ENCODE measurements around the gene ZDHHC11. TPM values are rescaled to one million over a fixed set of nuclear protein-coding genes. Genes with fewer than 3 reads are reported as not detected.

Gene ZDHHC11
- total RNA-seq, 5 donors from 2014 or later (not counting 1 experiment from before 2014, with no cell fraction given) = 6.5 to 38.0 (median 11.6) TPM

DNA sequence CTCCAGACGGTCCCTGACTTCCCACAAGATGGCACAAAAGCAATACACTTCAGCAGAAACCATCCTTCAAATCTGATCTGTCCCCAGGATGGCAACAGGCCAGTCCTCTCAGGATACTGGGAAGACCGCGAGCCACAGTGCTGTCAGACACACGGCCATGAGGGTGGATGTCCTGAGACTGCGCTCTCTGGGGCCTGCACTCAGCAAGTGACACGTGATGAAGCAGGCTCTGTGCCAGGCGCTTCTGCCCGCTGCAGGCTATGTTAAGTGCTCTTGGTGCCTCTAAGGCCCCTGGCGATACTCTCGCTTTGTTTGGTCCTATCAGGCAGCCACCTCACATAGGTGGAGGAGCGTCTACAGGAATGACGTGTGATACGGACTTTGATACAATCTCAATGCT, 34.7 kb upstream of the ZDHHC11 start:
- Mint-ChIP-seq H3K4me1 (peaks cover 25 to 46% (median 39%) of the 10 kb centered on the region in 3 donors), H3K36me3 (peaks cover 72% of the 10 kb centered on the region), H3K4me3 (no peak overlapping the region), H3K27ac (no peak overlapping the region), H3K9me3 (peaks cover 6 to 11% (median 7%) of the 10 kb centered on the region in 3 donors), H3K27me3 (no peaks in the 10 kb centered on the region)
- CTCF ChIA-PET = no interaction called here
- no peak overlapping the region for H3K4me3 ChIP-seq (ENCODE audit: control insufficient read depth in 1 of 2, extremely low read depth in 1 of 2, low read length in 1 of 2)
- H3K9me3 ChIP-seq = no peaks in the 10 kb centered on the region
- DNase-seq = no peak
- POLR2A ChIA-PET = no interaction called here
- H3K4me1 ChIP-seq (ENCODE audit: control insufficient read depth in 1 of 2, extremely low read depth in 1 of 2, insufficient read depth in 2 of 2, low read length in 2 of 2) = peaks cover 0 to 26% of the 10 kb centered on the region in 2 experiments
- H3K27ac ChIP-seq (ENCODE audit: low read length) = no peak overlapping the region
- H3K27me3 ChIP-seq (replicated peaks in 1 of 2; ENCODE audit: control insufficient read depth in 2 of 2, extremely low read depth in 1 of 2, insufficient read depth in 2 of 2, low read length in 1 of 2) = no peaks in the 10 kb centered on the region
- no peak for ATAC-seq (replicated peaks in 1 of 4)
- WGBS (ENCODE audit: insufficient coverage) = 97% methylated on average over 9 of the region's 13 CpGs
- H3K36me3 ChIP-seq (ENCODE audit: control insufficient read depth in 2 of 2, extremely low read depth in 1 of 2, insufficient read depth in 1 of 2, low read length in 1 of 2) = peaks cover 20 to 89% of the 10 kb centered on the region in 2 donors

DNA sequence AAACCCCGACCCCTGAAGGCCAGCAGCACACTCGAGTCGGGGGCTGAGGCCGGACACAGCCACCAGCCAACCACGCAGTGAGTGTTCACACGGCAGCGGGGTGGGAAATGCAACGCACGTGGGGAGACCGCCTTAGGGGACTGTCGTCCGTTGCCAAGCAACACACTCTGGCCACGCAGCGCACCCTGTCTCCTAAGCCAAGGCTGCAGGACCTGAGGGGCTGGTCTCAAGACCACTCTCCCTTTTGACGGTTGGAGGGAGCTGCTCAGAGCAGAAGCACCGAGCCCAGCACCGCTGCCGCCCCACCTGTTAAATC, 34.3 kb upstream of the ZDHHC11 start:
- no peak overlapping the region for H3K4me3 Mint-ChIP-seq
- H3K36me3 Mint-ChIP-seq = peaks cover 72% of the 10 kb centered on the region
- Histone ChIP-seq H3K4me3 (ENCODE audit: control insufficient read depth in 1 of 2, extremely low read depth in 1 of 2, low read length in 1 of 2) (no peak overlapping the region), H3K36me3 (ENCODE audit: control insufficient read depth in 2 of 2, extremely low read depth in 1 of 2, insufficient read depth in 1 of 2, low read length in 1 of 2) (peaks cover 20 to 87% of the 10 kb centered on the region in 2 donors), H3K27me3 (replicated peaks in 1 of 2; ENCODE audit: control insufficient read depth in 2 of 2, extremely low read depth in 1 of 2, insufficient read depth in 2 of 2, low read length in 1 of 2) (no peaks in the 10 kb centered on the region), H3K9me3 (no peaks in the 10 kb centered on the region), H3K27ac (ENCODE audit: low read length) (no peak overlapping the region), H3K4me1 (ENCODE audit: control insufficient read depth in 1 of 2, extremely low read depth in 1 of 2, insufficient read depth in 2 of 2, low read length in 2 of 2) (peaks cover 0 to 22% of the 10 kb centered on the region in 2 experiments)
- whole genome bisulfite sequencing (ENCODE audit: insufficient coverage) = 99% methylated on average over 18 of the region's 18 CpGs
- no peak overlapping the region for H3K27ac Mint-ChIP-seq
- DNase-seq (no peak), ATAC-seq (replicated peaks in 1 of 4) (no peak)
- ChIA-PET CTCF (no interaction called here), POLR2A (no interaction called here)
- H3K4me1 Mint-ChIP-seq = peaks cover 25 to 44% (median 38%) of the 10 kb centered on the region in 3 donors
- H3K9me3 Mint-ChIP-seq = peaks cover 6 to 11% (median 7%) of the 10 kb centered on the region in 3 donors
- no peaks in the 10 kb centered on the region for H3K27me3 Mint-ChIP-seq

GRCh38 chr5:884345-885126, 33.8 kb upstream of the ZDHHC11 start:
- DNase-seq (no peak), ATAC-seq (replicated peaks in 1 of 4) (peak in 1 of 4 experiments; percentile 19)
- H3K4me1 ChIP-seq (ENCODE audit: control insufficient read depth in 1 of 2, extremely low read depth in 1 of 2, insufficient read depth in 2 of 2, low read length in 2 of 2) = peaks cover 0 to 20% of the 10 kb centered on the region in 2 experiments
- no peak overlapping the region for H3K4me3 Mint-ChIP-seq
- WGBS (ENCODE audit: insufficient coverage) = 92% methylated on average over 16 of the region's 16 CpGs
- no peak overlapping the region for H3K27ac ChIP-seq (ENCODE audit: low read length)
- H3K9me3 Mint-ChIP-seq = peaks cover 6 to 11% (median 7%) of the 10 kb centered on the region in 3 donors
- CTCF ChIA-PET = no interaction called here
- H3K4me3 ChIP-seq (ENCODE audit: control insufficient read depth in 1 of 2, extremely low read depth in 1 of 2, low read length in 1 of 2) = no peak overlapping the region
- H3K27me3 Mint-ChIP-seq = no peaks in the 10 kb centered on the region
- peaks cover 25 to 41% (median 36%) of the 10 kb centered on the region in 3 donors for H3K4me1 Mint-ChIP-seq
- H3K9me3 ChIP-seq = no peaks in the 10 kb centered on the region
- H3K27ac Mint-ChIP-seq = no peak overlapping the region
- H3K27me3 ChIP-seq (replicated peaks in 1 of 2; ENCODE audit: control insufficient read depth in 2 of 2, extremely low read depth in 1 of 2, insufficient read depth in 2 of 2, low read length in 1 of 2) = no peaks in the 10 kb centered on the region
- peaks cover 72% of the 10 kb centered on the region for H3K36me3 Mint-ChIP-seq
- POLR2A ChIA-PET = no interaction called here
- peaks cover 20 to 81% of the 10 kb centered on the region in 2 donors for H3K36me3 ChIP-seq (ENCODE audit: control insufficient read depth in 2 of 2, extremely low read depth in 1 of 2, insufficient read depth in 1 of 2, low read length in 1 of 2)

DNA sequence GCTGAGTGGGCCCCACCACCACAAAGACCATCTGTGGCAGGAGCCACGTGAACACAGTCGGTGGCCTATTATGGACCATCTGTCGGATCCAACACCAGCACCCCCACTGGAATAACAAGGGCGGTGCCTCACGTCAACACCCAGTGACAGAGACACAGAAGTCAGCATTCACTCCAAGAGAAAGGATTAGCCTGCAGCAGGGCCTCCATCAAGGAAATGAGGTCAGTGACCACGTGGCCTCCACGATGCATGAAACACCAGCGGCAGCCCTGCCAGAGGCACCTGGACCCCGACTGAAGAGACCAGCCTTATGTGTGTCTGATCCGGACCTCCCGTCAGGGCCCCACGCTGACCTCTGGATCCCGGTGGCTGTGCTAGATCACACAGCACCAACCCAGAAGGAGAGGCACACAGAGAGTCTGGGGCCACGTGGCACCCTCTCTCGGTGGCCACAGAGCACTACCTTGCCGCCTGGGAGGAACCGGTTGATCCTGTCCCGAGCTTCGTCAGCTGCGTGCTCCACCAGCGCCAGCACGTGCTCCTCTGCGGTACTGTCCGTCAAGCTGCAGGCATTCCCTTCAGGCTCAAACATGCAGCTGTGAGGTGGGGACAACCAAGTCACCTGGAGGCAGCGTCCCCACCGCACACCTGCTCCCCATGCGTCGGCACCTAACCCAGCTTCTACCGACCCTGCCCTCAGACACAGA, 32.8 kb upstream of the ZDHHC11 start:
- Histone ChIP-seq H3K4me1 (ENCODE audit: control insufficient read depth in 1 of 2, extremely low read depth in 1 of 2, insufficient read depth in 2 of 2, low read length in 2 of 2) (peaks cover 0 to 16% of the 10 kb centered on the region in 2 experiments), H3K27ac (ENCODE audit: low read length) (no peak overlapping the region), H3K27me3 (replicated peaks in 1 of 2; ENCODE audit: control insufficient read depth in 2 of 2, extremely low read depth in 1 of 2, insufficient read depth in 2 of 2, low read length in 1 of 2) (no peaks in the 10 kb centered on the region), H3K9me3 (no peaks in the 10 kb centered on the region), H3K4me3 (ENCODE audit: control insufficient read depth in 1 of 2, extremely low read depth in 1 of 2, low read length in 1 of 2) (no peak overlapping the region), H3K36me3 (ENCODE audit: control insufficient read depth in 2 of 2, extremely low read depth in 1 of 2, insufficient read depth in 1 of 2, low read length in 1 of 2) (peaks cover 20 to 72% of the 10 kb centered on the region in 2 donors)
- Mint-ChIP-seq H3K27ac (no peak overlapping the region), H3K36me3 (peaks cover 67% of the 10 kb centered on the region), H3K4me3 (no peak overlapping the region), H3K9me3 (peaks cover 6 to 11% (median 7%) of the 10 kb centered on the region in 3 donors), H3K4me1 (peaks cover 25 to 33% (median 29%) of the 10 kb centered on the region in 3 donors), H3K27me3 (no peaks in the 10 kb centered on the region)
- ATAC-seq (replicated peaks in 1 of 4) (no peak), DNase-seq (no peak)
- ChIA-PET CTCF (no interaction called here), POLR2A (no interaction called here)
- WGBS (ENCODE audit: insufficient coverage) = 97% methylated on average over 25 of the region's 29 CpGs

DNA sequence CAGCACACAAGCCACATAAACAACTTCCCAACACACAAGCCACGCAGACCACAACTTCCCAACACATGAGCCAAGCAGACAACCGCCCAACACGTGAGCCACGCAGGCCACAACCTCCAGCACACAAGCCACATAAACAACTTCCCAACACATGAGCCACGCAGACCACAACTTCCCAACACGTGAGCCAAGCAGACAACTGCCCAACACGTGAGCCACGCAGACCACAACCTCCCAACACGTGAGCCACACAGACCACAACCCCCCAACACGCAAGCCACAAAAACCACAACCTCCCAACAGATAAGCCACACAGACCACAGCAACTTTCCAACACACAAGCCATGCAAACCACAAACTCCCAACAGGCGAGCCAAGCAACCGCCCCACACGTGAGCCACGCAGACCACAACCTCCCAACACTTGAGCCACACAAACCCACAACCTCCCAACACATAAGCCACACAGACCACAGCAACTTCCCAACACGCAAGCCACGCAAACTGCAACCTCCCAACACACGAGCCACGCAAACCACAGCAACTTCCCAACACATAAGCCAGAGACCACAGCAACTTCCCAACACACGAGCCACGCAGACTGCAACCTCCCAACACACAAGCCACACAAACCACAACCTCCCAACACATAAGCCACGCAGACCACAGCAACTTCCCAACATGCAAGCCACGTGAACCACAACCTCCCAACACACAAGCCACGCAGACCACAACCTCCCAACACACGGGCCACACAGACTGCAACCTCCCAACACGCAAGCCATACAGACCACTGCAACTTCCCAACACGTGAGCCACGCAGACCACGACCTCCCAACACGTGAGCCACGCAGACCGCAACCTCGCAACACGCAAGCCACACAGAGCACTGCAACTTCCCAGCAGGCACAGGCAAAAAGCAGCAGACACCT, 31.7 kb upstream of the ZDHHC11 start:
- Mint-ChIP-seq H3K4me1 (peaks cover 19 to 26% (median 23%) of the 10 kb centered on the region in 3 donors), H3K4me3 (peak overlapping the region in 1 of 3 donors; percentile 22), H3K36me3 (peaks cover 64% of the 10 kb centered on the region), H3K9me3 (peaks cover 6 to 11% (median 7%) of the 10 kb centered on the region in 3 donors), H3K27ac (peak overlapping the region; percentile 83 to 88), H3K27me3 (no peaks in the 10 kb centered on the region)
- ChIA-PET CTCF (no interaction called here), POLR2A (no interaction called here)
- Histone ChIP-seq H3K27ac (ENCODE audit: low read length) (peak overlapping the region; percentile 0), H3K4me1 (ENCODE audit: control insufficient read depth in 1 of 2, extremely low read depth in 1 of 2, insufficient read depth in 2 of 2, low read length in 2 of 2) (peaks cover 0 to 12% of the 10 kb centered on the region in 2 experiments), H3K9me3 (no peaks in the 10 kb centered on the region), H3K4me3 (ENCODE audit: control insufficient read depth in 1 of 2, extremely low read depth in 1 of 2, low read length in 1 of 2) (no peak overlapping the region), H3K36me3 (ENCODE audit: control insufficient read depth in 2 of 2, extremely low read depth in 1 of 2, insufficient read depth in 1 of 2, low read length in 1 of 2) (peaks cover 25 to 68% of the 10 kb centered on the region in 2 donors), H3K27me3 (replicated peaks in 1 of 2; ENCODE audit: control insufficient read depth in 2 of 2, extremely low read depth in 1 of 2, insufficient read depth in 2 of 2, low read length in 1 of 2) (no peaks in the 10 kb centered on the region)
- WGBS (ENCODE audit: insufficient coverage) = 66% methylated on average over 33 of the region's 33 CpGs
- ATAC-seq (replicated peaks in 1 of 4) (no peak), DNase-seq (peak in 1 of 35 experiments; percentile 28)

- H3K9me3 Mint-ChIP-seq = peaks cover 6 to 11% (median 7%) of the 10 kb centered on the region in 3 donors
- H3K36me3 Mint-ChIP-seq = peaks cover 59% of the 10 kb centered on the region
Observed at GRCh38 chr5:881551-881935, 30.8 kb upstream of the ZDHHC11 start.

More at GRCh38 chr5:881551-881935, 30.8 kb upstream of the ZDHHC11 start:
- 89% methylated on average over 12 of the region's 12 CpGs for WGBS (ENCODE audit: insufficient coverage)
- DNase-seq = no peak
- H3K4me3 Mint-ChIP-seq = no peak overlapping the region
- no peak overlapping the region for H3K27ac ChIP-seq (ENCODE audit: low read length)
- CTCF ChIA-PET = no interaction called here
- H3K9me3 ChIP-seq = no peaks in the 10 kb centered on the region
- peaks cover 27 to 68% of the 10 kb centered on the region in 2 donors for H3K36me3 ChIP-seq (ENCODE audit: control insufficient read depth in 2 of 2, extremely low read depth in 1 of 2, insufficient read depth in 1 of 2, low read length in 1 of 2)
- no peak overlapping the region for H3K4me3 ChIP-seq (ENCODE audit: control insufficient read depth in 1 of 2, extremely low read depth in 1 of 2, low read length in 1 of 2)
- peaks cover 0 to 12% of the 10 kb centered on the region in 2 experiments for H3K4me1 ChIP-seq (ENCODE audit: control insufficient read depth in 1 of 2, extremely low read depth in 1 of 2, insufficient read depth in 2 of 2, low read length in 2 of 2)
- H3K27ac Mint-ChIP-seq = peak overlapping the region in 1 of 2 donors; percentile 69
- no peaks in the 10 kb centered on the region for H3K27me3 ChIP-seq (replicated peaks in 1 of 2; ENCODE audit: control insufficient read depth in 2 of 2, extremely low read depth in 1 of 2, insufficient read depth in 2 of 2, low read length in 1 of 2)
- peaks cover 19 to 25% (median 21%) of the 10 kb centered on the region in 3 donors for H3K4me1 Mint-ChIP-seq
- no peaks in the 10 kb centered on the region for H3K27me3 Mint-ChIP-seq
- no peak for ATAC-seq (replicated peaks in 1 of 4)
- POLR2A ChIA-PET = no interaction called here
